ENCODE measurements around the gene MYH10.

The MYH10 gene

DNA sequence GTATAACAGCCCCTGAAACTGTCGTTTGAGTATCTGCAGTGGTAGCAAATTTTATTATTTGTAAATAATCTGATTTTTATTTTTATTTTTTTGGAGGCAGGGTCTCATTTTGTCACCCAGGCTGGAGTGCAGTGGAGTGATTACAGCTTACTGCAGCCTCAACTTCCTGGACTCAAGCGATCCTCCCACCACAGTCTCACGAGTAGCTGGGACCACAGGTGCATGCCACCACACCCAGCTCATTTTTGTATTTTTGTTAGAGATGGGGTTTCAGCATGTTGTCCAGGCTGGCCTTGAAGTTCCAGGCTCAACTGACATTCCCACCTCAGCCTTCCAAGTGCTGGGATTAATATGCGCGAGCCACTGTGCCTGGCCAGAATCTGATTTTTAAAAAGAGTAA, 192.1 kb downstream of the MYH10 start:
- DNase-seq: no peak

DNA sequence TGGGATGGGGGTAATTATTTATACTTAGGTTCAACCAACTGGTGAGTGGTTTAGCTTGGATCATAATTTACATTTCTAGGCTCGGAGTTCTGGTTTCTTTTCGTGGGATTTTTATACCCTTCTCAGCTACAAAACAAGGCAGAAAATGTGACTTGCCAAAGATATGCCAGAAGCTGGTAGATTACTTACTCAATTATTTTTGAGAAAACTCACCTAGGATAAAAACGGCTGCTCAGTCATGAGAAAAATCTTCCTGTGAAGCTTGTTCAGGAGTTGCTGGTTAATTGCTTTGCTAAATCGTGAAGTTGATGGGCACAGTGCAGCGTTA, 193.7 kb downstream of the MYH10 start:
- no peak for DNase-seq

DNA sequence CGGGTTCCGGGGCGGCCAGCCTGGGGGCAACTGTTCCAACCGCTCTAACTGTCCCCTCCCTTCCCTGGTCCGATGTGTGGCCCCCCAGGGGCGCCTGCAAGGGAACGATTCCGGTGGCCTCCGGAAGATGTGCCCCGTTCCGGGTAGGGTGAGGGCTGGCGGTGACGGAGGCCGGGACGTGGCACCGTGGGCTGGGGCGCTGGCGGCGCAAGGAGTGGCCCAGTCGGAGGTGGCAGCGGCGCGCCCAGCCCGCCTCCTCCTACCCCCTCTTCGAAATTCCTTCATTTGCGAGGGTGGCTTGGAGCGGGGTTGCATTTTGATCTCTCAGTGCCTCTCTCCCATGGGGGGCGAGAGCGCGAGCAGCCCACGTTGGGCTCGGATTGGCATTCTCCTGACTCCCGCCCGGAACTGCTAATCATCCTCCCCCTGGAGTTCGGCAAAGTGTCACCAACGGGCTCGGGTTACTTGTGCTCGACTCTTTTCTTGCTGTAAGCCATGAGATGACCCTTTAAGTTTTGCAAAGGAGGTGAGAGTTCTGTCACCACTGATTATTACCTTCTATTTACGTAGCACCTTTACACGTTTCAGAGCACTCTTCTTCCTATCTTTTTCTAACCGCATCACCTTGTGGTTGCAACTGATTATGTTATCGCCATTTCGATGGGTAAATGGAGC, 194.2 kb downstream of the MYH10 start:
- DNase-seq: peak; percentile 46

DNA sequence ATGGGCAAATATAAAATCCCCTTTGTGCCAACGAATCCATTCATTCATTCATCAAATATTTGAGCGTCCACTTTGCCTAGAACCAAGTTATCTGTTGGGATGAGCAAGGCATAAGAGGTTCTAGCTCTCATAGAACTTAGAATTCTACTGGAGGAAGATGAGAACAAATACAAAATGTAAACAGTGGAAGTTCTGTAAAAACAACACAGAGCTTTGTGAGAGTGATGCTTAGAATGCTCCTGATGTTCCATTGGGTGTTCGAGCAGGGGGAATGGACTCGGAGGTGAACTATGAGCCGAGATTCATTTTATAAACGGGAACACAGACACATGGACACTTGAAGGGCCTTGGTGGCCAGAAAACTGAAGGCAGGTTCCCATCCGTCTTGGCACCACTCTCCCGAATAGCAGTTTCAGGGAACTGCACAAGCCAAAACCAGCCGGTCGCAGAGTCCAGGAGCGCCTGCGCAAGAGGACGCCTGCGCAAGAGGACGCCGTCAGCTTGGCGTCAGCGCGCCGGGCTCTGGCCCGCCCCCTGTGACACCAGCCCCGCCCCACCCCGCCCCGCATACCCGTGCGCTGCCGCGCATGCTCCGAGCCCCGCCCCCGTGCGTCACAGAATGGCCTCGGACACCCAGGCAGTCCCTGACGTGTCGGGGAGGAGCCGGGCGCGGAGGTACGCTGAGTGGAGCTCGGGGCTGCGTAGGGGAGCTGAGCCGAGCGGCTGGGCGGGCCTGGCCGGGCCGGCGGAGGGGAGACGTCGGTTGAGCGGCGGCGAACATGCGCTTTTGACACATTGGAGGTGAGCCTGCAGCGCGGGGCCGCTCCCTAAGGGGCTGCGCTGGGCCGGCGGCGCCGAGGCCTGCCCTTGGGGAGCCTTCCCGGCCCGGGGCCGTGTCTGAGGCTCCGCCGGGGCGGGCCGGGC, 195.0 kb downstream of the MYH10 start, which contains the start of gene NDEL1:
Gene NDEL1 (plus strand): TSS at position 640 of the 924 bp plus-strand sequence. CDS start 8,388 bp downstream, outside the sequence.
- peak; percentile 98 for DNase-seq

DNA sequence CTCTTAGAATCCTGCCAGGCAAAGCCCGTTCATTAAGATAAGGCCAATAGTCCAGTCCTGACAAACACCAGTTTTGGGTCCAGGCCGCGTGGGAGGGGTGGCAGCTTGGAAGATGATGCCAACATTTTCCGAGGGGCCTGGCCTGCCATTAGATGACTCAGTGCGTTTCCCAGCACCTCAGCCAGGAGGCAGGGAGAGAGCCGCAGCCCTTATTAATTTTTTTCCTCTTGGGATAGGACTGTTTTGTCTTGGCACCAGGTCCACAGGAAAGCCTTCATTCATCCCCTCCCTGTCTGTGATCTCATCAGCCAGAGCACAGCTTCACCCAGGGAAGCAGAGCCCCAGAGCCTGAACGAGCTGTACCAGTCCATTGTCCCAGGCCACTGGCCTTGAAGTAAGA, 199.6 kb downstream of the MYH10 start:
- DNase-seq: no peak

DNA sequence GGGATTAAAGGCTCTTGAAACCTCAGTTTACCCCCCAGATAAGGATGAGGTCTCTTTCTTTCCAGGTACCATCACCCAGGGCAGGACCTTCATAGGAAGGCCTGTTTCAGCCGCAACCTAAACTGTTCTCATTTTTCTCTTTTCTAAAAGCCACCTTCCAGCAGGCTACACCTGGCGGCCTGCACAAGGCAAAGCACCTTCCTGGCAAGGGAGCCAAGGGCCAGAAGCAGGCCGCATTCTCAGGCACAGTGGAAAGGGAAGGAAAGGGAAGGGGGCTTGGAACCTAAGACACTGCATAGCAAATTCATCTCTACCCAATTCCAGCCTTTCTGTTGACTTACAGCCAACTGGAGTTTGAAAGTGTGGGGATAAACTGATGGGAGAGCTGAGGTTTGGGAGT, 203.7 kb downstream of the MYH10 start:
- no peak for DNase-seq

DNA sequence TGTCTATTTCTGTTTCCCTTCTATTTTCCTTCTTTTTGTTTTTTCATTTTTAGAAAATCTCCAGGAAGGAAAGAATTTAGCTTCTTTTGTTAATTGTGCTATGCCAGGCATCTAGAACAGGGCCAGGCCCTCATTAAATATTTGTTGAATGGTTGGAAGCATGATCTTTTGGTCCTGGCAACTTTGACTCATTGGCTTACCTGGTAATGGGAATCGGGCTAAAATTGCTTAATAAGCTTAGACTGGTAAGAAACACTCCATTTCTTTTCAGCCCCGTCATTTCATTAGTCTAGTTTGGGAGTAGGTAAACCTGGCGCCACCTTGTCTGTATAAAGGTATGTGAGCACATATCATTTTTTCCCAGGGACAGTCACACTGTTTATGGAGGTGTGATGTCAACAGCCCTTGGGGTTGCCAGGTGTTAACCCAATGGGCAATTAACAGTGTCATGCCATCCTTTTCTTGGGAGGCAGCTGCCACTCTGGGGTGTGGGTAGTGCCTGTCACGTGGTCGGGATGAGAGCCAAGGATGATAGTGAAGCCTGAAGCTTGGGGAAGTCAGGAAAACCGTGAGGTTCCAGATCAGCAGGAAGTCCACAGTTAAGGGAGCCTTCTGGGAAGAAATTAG, 204.3 kb downstream of the MYH10 start:
- no peak for DNase-seq

Data from CD4-positive, alpha-beta T cell treated with Interferon gamma for 1 hour (primary cell).